ENCODE data around the gene IRAK2.

GRCh38 chr3:10154335-10155122 lies 10.2 kb upstream of the IRAK2 start:
- TF ChIP-seq CTCF (IDR thresholded peaks at IDR 0.05; ENCODE audit: borderline replicate concordance, extremely low read depth, low read length, poor library complexity, severe bottlenecking) (no peak), EZH2 (IDR thresholded peaks at IDR 0.05; ENCODE audit: borderline replicate concordance, low read depth, low read length, severe bottlenecking) (no peak)

Measured in DND-41 (cell line).